Measurements from ENCODE around the gene RAB9A. TPM values are rescaled to one million over a fixed set of nuclear protein-coding genes. Genes with fewer than 3 reads are reported as not detected.
"Not testable (repeated sequence)": the region's sequence is repeated elsewhere in the genome, so short reads cannot be mapped to it uniquely, and the experiment has no call there.

The RAB9A gene
- total RNA-seq, 1 donor from 2014 or later: 33.5 TPM

DNA sequence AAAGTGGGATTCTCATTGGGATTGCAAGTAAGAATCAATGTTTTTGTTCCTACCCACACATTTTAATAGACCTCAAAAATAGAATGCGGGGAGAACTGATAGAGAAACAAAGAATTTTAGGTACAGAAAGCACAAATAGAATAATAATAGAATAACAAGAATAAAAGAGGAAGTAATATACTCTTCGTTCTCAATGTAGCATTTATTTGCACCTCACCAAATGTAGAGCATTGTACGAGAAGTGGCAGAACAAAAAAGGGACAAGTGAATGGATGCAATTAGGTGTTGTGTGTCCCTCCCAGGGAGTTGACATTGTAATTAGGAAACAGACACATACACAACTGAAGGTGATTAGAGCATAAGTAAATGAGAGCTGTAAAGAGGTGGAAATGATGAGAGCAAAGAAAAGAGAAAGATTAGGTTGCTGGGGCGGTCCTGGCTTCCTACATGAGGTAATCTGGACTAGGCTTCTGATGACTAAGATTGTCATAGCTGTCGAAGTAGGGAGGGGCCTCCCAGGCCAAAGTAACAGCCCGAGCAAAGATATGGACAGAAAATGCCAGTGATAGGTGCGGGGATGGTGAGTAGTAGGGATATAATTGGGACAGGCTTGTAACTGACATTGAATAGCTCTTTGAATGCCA, 10.4 kb downstream of the RAB9A start:
- DNase-seq (ENCODE audit: extremely low read depth, low read depth, low spot score): no peak

DNA sequence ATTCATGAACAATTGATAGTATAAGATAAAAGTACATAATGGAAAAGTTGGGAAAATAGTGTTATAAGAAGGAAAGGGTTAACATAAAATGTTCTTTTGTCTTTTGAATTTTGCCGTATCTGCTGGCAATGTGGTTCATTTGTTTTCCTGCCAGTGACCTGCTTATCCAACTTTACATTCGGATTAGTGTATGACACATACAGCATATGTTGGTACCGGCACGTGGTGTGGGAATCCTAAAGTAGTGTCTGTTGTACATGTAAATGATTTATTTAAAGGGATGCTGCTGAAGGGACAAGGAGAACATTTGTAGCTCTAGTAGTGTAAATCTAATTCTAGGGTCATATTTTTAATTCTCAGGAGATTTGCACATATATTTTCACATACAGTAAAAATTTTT, 11.5 kb downstream of the RAB9A start:
- DNase-seq (ENCODE audit: extremely low read depth, low read depth, low spot score): no peak

GRCh38 chrX:13702111-13702789, 13.3 kb downstream of the RAB9A start:
- no peak for DNase-seq (ENCODE audit: extremely low read depth, low read depth, low spot score)

DNA sequence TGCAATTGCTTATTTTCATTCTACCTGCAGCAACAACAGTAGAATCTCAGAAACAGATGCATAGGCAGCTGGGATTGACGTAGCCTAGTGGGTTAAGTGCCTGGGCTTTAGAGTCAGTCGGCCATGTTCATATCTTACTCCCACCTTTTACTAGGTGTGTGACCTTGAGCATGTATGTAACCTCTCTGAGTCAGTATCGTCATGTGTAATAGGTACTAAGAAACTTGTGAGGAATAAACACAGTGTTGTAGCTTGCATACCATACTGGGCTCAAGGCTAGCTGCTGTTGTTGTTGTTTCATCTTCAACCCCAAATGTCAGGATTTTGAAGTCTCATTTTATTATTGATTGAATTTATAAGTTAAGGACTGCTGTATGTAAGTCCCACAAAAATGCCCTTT, 14.2 kb downstream of the RAB9A start:
- DNase-seq (ENCODE audit: extremely low read depth, low read depth, low spot score): no peak

GRCh38 chrX:13703589-13703988, 14.7 kb downstream of the RAB9A start:
- no peak for DNase-seq (ENCODE audit: extremely low read depth, low read depth, low spot score)

DNA sequence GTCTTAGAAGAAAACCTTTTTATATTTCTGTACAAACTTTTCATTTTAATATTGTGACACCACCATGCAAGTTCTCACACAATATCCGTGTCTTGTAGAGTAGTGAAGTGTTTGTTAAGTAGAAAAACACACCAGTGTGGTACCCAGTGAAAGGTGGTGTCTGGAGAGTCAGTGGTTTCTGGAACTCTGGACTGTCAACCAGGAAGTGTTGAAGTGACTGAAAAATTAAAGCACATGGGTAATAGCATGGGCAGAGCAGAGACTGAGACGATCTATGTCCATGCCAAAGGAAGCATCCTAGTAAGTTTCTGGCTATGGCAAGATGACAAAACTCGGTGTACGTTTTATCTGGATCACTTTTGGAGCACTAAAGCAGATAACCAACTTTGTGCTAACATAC, 22.2 kb downstream of the RAB9A start:
- no peak for DNase-seq (ENCODE audit: extremely low read depth, low read depth, low spot score)

GRCh38 chrX:13716455-13716854, 27.5 kb downstream of the RAB9A start:
- no peak for DNase-seq (ENCODE audit: extremely low read depth, low read depth, low spot score)

DNA sequence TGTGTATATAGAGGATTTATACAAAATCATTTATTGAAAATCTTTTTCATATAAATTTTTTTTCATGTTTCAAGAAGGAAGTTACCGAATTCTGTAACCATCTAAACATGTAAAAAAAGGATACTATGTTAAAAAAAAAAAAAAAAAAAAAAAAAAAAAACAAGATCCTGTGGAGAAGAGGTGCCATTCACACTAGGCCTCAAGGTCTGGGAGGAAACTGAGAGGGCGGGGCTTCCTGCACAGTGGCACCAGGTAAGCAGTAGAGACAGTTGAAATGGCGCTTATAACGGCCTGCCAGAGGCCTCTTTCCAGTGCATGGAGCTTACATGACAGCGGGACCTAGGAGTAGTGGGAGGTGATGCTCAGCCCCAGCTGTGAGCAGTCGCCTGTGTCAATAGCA, 28.0 kb downstream of the RAB9A start:
- DNase-seq (ENCODE audit: extremely low read depth, low read depth, low spot score): no peak

DNA sequence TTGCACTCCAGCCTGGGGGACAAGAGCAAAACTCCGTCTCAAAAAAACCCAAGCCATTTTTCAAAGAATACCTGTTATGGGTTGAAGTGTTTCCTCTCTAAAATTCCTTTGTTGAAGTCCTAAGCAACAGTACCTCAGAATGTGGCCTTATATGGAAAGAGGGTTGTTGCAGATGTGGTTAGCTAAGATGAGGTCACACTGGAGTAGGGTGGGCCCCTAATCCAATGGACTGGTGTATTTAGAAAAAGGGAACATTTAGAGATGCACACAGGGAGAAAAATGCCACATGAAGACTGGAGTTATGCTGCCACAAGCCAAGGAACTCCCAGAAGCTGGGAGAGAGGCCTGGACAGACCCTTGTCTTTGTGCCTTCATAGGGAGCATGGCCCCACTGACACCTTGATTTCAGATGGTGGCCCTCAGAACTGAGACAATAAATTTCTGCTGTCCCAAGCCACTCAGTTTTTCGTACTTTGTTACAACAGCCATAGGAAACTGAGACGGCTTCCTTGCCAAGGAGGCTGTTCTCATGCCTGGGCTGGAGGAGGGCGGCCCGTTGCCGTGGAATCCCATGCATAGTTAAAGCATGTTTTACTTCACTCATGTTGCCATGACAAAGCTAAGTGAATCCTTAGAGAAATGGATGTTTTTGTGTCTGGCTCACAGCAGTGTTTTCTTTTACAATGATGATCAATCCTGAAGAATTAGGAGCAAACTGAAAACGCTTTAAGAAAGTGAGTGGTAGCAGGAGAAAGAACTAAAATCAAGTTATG, 29.0 kb downstream of the RAB9A start:
- no peak for DNase-seq (ENCODE audit: extremely low read depth, low read depth, low spot score)

DNA sequence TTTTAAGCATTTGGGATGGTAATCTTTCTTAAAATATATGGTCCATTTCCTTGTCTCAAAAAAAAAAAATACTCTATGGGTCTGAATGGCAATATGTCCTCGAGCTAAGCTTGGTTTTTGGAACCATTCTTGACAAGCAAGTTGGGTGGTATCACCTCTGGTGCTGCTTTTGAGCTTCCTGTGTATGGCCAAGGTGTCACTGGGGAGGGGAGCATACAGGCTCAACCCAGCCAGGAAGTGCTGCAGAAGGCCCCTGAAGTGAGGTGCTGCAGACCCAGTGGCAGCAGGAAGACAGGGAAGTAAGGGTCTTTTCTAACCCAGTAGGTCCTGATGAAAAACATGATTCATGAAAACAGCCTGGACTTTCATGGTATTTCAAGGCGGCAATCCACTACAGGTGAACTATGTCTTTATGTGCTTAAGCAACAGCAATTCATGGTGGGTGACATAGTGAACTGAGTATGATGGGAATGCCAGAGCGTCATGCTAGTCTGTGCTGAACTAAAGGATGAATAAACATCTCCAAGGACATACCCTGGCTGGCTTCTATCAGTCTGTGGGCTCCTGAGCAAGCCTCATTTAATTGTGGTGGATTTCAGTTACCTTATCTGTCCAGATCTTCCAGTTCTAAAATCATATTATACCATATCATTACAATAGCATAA, 30.4 kb downstream of the RAB9A start:
- DNase-seq (ENCODE audit: extremely low read depth, low read depth, low spot score): no peak

DNA sequence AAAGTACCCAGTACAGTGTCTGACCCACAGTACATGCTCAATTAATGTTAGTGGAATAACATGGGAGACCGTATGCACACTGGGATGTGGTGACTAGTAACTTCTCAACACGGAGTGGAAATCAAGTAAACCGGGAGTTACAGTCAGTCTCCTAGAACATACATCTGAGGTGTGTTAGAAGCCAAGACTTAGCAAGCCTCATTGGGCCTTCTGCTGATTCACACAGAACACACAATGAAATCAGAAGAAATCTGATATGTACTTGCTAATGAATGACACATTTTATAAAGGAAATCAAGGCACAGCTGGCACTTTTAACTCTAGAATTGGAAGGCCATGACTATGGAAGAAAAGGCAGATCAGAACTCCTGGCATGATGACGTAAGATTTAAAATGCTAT, 32.4 kb downstream of the RAB9A start:
- no peak for DNase-seq (ENCODE audit: extremely low read depth, low read depth, low spot score)

DNA sequence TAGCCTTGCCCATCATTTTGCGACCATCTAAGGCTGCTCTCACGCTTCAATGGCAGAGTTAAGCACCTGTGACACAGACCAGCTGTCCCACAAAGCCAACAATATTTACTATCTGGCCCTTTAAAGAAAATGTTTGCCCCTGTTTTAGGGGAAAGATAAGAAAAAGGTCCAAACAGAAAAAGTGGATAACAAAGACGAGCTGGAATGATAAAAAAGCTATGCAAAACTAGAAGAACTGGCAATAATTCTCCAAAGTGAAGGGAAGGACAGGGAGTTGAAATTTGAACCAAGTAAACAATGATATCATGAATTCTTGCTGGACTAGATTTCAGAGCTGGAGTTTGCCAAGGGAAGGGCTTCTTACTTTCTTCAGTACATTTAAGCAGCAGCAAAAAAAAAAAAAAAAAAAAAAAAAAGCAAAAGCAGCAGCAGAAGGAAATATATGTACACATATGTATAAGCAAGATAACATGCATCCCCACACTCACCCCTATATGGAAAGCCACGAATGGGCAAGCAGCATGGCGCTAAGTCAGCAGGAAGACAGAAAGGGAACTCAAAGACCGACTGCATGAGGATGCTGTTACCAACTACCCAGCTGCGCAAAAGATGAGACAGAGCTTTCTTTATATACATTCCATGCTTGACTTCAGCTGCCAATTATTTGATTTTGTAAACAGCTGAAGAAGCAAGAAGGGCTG, 33.0 kb downstream of the RAB9A start:
- no peak for DNase-seq (ENCODE audit: extremely low read depth, low read depth, low spot score)

DNA sequence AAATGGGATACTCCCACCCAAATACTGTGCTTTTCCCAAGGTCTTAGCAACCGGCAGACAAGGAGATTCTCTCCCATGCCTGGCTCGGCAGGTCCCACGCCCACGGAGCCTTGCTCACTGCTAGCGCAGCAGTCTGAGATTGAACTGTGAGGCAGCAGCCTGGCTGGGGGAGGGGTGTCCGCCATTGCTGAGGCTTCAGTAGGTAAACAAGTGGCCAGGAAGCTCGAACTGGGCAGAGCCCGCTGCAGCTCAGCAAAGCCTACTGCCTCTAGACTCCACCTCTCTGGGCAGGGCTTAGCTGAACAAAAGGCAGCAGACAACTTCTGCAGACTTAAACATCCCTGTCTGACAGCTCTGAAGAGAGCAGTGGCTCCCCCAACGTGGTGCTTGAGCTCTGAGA, 36.0 kb downstream of the RAB9A start:
- not testable (repeated sequence) for DNase-seq (ENCODE audit: extremely low read depth, low read depth, low spot score)

DNA sequence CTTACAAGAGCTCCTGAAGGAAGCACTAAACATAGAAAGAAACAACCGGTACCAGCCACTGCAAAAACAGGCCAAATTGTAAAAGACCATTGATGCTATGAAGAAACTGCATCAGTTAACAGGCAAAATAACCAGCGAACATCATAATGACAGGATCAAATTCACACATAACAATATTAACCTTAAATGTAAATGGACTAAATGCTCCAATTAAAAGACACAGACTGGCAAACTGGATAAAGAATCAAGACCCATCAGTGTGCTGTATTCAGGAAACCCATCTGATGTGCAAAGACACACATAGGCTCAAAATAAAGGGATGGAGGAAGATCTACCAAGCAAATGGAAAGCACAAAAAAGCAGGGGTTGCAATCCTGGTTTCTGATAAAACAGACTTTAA, 37.7 kb downstream of the RAB9A start:
- DNase-seq (ENCODE audit: extremely low read depth, low read depth, low spot score): not testable (repeated sequence)

DNA sequence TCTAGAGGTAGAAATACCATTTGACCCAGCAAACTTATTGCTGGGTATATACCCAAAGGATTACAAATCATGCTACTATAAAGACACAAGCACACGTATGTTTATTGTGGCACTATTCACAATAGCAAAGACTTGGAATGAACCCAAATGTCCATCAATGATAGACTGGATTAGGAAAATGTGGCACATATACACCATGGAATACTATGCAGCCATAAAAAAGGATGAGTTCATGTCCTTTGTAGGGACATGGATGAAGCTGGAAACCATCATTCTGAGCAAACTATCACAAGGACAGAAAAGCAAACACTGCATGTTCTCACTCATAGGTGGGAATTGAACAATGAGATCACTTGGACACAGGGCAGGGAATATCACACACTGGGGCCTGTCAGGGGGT, 41.6 kb downstream of the RAB9A start:
- DNase-seq (ENCODE audit: extremely low read depth, low read depth, low spot score): not testable (repeated sequence)

- no peak for DNase-seq (ENCODE audit: extremely low read depth, low read depth, low spot score)
Observed at GRCh38 chrX:13732246-13733067, 43.5 kb downstream of the RAB9A start.

DNA sequence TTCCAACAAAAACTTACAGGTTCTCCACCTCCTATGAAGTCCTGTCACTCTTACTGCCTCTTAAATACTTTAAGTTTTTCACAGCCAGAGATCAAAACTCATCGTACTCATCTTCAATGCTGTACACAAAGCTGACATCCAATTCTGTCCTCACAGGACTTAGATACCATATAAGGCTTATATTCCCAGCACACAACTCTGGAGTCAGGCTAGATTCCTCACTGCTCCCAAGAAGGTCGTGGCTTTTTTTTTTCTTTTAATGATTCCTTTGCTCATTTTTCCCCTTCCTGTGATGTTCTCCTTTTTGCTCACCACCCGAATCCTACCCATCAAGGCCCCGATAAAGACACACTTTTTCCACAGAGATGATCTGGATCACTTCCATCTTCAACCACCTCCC, 44.6 kb downstream of the RAB9A start:
- no peak for DNase-seq (ENCODE audit: extremely low read depth, low read depth, low spot score)

DNA sequence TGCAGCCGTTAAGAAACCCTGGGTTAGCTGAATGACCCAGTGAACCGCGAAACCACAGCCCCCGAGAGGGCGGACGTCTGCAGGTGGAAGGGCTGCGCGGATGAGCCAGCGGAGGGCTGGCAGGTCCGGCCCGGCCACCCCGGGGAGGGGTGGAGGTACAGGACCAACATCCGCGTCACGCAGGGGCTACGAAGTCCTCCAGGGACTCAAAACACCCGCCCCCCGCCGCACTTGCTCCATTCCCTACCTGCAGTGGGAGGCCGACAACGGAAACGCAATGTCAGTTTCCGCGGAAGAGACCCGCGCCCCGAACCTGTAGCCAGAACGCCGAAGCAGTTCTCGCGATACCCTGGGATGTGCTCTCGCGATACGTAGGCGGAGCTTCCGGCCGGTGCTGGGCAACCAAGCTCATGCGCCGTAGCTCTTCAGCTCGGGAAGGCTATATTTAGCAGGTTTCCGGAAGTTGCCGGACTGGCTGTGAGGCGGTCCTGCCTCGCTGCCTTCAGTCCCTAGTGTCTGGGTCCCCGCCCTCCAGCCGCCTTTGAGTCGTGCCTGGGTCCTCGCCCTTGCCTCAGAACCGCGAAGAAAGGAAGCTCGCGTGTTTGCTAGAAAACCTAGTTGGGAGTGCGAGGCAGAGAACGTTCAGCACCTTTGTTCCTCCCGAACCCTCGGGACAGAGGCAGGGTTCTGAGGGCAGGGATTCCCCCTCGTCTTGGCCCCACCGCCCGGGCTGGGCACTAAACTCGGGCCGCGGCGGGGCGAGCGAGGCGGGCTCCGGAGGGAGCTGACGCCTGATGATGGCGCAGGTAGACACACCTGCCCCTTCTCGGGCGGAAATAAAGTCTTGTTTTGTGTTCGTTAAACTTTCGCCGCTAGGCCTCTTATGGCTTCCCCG, 45.6 kb downstream of the RAB9A start, which contains the start of the genes OFD1 and TRAPPC2:
Gene OFD1, plus strand, starts transcription at position 471 of the 895 bp plus-strand sequence. Its CDS starts 324 bp downstream, at position 795.
Gene TRAPPC2, minus strand, starts transcription at position 343 of the 895 bp plus-strand sequence. CDS start 14,657 bp downstream, outside the sequence.
- peak; percentile 80 for DNase-seq (ENCODE audit: extremely low read depth, low read depth, low spot score)

- no peak for DNase-seq (ENCODE audit: extremely low read depth, low read depth, low spot score)
Observed at GRCh38 chrX:13741695-13742094, 52.8 kb downstream of the RAB9A start.

Measured in glomerular endothelial cell (primary cell).